Neural cell (in vitro differentiated cells): ENCODE measurements around the gene DCPS.

Source experiments
- CTCF ChIP-seq: fragments of 450-650 bp; IDR thresholded peaks from 2 replicates; pipeline ENCODE4 v1.5.1; 2014; ENCODE audit warnings: antibody characterized with exemption, mild to moderate bottlenecking, moderate library complexity; ENCODE audit not compliant: poor library complexity, severe bottlenecking
- POLR2AphosphoS5 ChIP-seq: IDR thresholded peaks from 2 replicates; pipeline ENCODE4 v1.6.1; 2012
- RAD21 ChIP-seq: fragments of 450-650 bp; conservative IDR thresholded peaks from 2 replicates; pipeline ENCODE4 v1.6.1; 2014; ENCODE audit warnings: antibody characterized with exemption, mild to moderate bottlenecking, moderate library complexity
- SMC3 ChIP-seq: fragments of 450-650 bp; conservative IDR thresholded peaks from 2 replicates; pipeline ENCODE4 v1.6.1; 2014; ENCODE audit warnings: antibody characterized with exemption, mild to moderate bottlenecking, moderate library complexity; ENCODE audit not compliant: poor library complexity
- TAF1 ChIP-seq: IDR thresholded peaks from 2 replicates; pipeline ENCODE4 v1.6.1; 2012; ENCODE audit warnings: low read depth

DNA sequence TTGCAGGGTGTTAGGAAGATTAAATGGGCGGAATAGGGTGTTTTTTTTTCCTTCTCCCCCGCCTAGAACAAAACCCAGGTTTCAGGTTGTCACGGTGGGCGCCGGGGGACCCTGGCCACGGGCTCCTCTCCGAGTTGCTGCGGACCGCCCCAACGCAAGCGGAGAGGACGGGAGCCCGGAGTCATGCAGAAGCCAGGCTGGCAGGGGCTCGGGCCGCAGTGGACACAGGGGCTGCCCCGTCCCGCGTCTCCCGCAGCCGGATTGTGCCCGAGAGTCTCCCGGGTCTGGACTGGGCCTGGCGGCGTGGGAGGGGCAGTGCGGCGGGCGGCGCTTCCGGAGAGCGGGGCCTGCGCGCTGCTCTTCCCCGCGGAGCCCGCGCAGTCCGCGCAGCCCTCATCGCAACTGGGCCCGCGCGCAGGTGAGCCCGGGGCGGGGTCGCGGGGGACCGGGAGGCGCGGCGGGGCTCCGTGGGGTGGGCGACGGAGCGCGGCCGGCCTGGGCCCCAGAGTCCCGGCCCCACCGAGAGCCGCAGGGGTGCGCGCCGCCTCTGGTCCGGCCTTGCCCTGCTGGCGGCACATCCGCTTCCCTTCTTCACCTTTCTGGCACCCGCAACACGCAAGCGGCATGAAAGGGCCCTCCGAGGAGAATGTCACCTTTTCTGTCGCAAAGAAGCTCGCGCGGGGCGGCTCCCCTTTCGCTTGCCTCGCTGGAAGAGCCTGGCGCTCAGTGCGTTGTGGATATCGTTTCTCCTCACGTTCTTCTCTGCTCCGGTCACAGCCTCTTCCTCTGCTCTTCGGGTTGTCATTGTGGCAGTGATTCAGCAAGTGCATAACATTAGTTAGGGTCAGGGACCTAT is 20.9 kb upstream of the DCPS start, which contains the start of gene TIRAP:
- TF ChIP-seq RAD21 = no peak
- no peak for TF ChIP-seq CTCF
- no peak for TF ChIP-seq TAF1
- TF ChIP-seq SMC3 = no peak
- peak; percentile 53 for TF ChIP-seq POLR2AphosphoS5
